MV-4-11 (cell line): Measurements from ENCODE around the gene PLXNC1.
A peak's percentile ranks its signal among the peaks of the same experiment; 100 is the strongest.

Source experiments
- DNase-seq: peaks from one replicate; lab custom pipeline; 2025; lab: John Stamatoyannopoulos, UW

The PLXNC1 gene

GRCh38 chr12:94180558-94181296 lies 32.4 kb downstream of the PLXNC1 start:
- peak; percentile 95 for DNase-seq

GRCh38 chr12:94182986-94183707 lies 34.8 kb downstream of the PLXNC1 start:
- DNase-seq, result no peak

- DNase-seq, result no peak
Measured at GRCh38 chr12:94183708-94184379, 35.5 kb downstream of the PLXNC1 start.

- peak; percentile 9 for DNase-seq
Measured at GRCh38 chr12:94184995-94185719, 36.8 kb downstream of the PLXNC1 start.

GRCh38 chr12:94185801-94186200 lies 37.4 kb downstream of the PLXNC1 start:
- DNase-seq, result no peak

- no peak for DNase-seq
Measured at GRCh38 chr12:94186278-94187241, 38.2 kb downstream of the PLXNC1 start.

GRCh38 chr12:94187361-94187760 lies 39.0 kb downstream of the PLXNC1 start:
- DNase-seq, result no peak

GRCh38 chr12:94190623-94191022 lies 42.2 kb downstream of the PLXNC1 start:
- no peak for DNase-seq

GRCh38 chr12:94191023-94191422 lies 42.6 kb downstream of the PLXNC1 start:
- DNase-seq, result peak; percentile 9

GRCh38 chr12:94191811-94192210 lies 43.4 kb downstream of the PLXNC1 start:
- no peak for DNase-seq

GRCh38 chr12:94192506-94192905 lies 44.1 kb downstream of the PLXNC1 start:
- no peak for DNase-seq

GRCh38 chr12:94193168-94193567 lies 44.8 kb downstream of the PLXNC1 start:
- peak; percentile 54 for DNase-seq

GRCh38 chr12:94195483-94195882 lies 47.1 kb downstream of the PLXNC1 start:
- no peak for DNase-seq

- DNase-seq, result no peak
Measured at GRCh38 chr12:94198469-94198868, 50.1 kb downstream of the PLXNC1 start.

GRCh38 chr12:94198872-94199271 lies 50.5 kb downstream of the PLXNC1 start:
- no peak for DNase-seq

GRCh38 chr12:94200069-94200468 lies 51.7 kb downstream of the PLXNC1 start:
- no peak for DNase-seq

- DNase-seq, result no peak
Measured at GRCh38 chr12:94200695-94201094, 52.3 kb downstream of the PLXNC1 start.

- no peak for DNase-seq
Measured at GRCh38 chr12:94202245-94203180, 54.1 kb downstream of the PLXNC1 start.

GRCh38 chr12:94203181-94203546 lies 54.8 kb downstream of the PLXNC1 start:
- DNase-seq, result no peak

GRCh38 chr12:94203796-94204195 lies 55.4 kb downstream of the PLXNC1 start:
- DNase-seq, result no peak
